Brain microvascular endothelial cell (primary cell): ENCODE results near the gene VIPAS39.
A peak's percentile ranks its signal among the peaks of the same experiment; 100 is the strongest.

Source experiments
- DNase-seq: peaks from one replicate; pipeline ENCODE4 v3.0.0-alpha.2; 2020
- H3K27ac ChIP-seq: fragments of 250-450 bp; sonication (Bioruptor Pico); 2 replicates; pipeline ENCODE4 v1.5.1; 2020; ENCODE audit warnings: mild to moderate bottlenecking, moderate library complexity
- H3K27me3 ChIP-seq: fragments of 250-450 bp; sonication (Bioruptor Pico); replicated peaks from 2 replicates; pipeline ENCODE4 v1.5.1; 2020; ENCODE audit warnings: mild to moderate bottlenecking
- H3K36me3 ChIP-seq: fragments of 250-450 bp; sonication (Bioruptor Pico); replicated peaks from 2 replicates; pipeline ENCODE4 v1.5.1; 2020; ENCODE audit warnings: mild to moderate bottlenecking
- H3K4me3 ChIP-seq: 2 replicates; pipeline ENCODE4 v1.5.1; 2011; ENCODE audit warnings: low read depth, mild to moderate bottlenecking, control low read depth, low read length, moderate library complexity
- in situ Hi-C: cut with HindIII; loops from 2 replicates; pipeline ENCODE4 v1.10.0; 2017; ENCODE audit warnings: low sequenced_read_pairs, low pct_ligation_motif_present
- TF ChIP-seq, protein P1 (sequence below): IDR thresholded peaks from 2 replicates; pipeline ENCODE4 v1.5.1; 2011; ENCODE audit warnings: low read depth, mild to moderate bottlenecking, moderate library complexity, low read length, control low read depth, inconsistent platforms; ENCODE audit errors: missing control alignments

VIPAS39 gene

DNA sequence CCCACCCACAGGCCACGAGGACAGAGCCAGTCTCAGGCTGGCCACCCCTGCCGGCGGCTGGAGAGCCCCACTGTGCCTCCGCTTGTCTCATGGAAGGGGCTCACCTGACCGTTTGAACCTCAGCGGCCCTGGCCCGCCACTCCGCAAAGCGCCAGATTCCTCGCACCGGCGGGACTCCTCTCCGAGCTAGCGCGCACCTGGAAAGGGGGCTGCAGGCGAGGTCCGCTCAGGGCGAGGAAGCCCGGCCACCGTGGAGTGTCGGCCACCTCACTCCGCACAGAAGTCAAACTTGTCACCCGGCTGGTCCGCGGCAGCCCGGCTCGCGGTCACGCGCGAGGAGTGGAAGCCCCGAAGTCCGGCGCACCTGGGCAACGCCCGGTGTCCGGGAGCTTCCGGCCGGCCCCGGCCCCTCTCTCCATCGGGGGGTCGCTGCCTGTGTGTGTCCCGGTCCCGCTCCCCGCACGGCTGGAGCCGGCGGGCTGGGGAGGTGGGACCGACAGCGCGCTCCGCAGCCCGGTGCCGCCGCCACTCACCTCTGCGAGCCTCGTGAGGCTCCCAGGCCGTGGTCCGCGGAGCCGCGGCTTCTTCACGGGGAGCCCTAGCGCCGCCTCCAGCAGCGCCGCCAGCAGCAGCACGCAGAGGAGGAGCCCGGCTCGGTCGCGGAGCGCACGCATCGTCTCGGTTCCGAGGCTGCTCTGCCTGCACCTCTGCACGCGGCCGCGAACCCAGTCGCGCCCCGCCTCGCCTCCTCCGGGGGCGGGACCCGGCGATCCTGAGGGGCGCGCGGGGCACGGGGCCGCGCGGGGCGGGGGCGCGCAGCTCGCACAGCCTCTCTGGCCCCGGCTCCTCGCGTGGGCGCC, 40.9 kb upstream of the VIPAS39 start, which contains the start of gene ISM2:
ISM2 (minus strand) TSS at position 697 of the 860 bp plus-strand sequence; CDS start at position 674, 23 bp downstream.
- Histone ChIP-seq H3K4me3 (peak within 1 kb of the TSS; percentile 42), H3K36me3 (no peaks in the 10 kb centered on the region), H3K27ac (no peak within 1 kb of the TSS), H3K27me3 (peaks cover 24% of the 10 kb centered on the region)
- in situ Hi-C loops, result no loop called here
- peak; percentile 2 for DNase-seq
- TF ChIP-seq, protein P1, sequence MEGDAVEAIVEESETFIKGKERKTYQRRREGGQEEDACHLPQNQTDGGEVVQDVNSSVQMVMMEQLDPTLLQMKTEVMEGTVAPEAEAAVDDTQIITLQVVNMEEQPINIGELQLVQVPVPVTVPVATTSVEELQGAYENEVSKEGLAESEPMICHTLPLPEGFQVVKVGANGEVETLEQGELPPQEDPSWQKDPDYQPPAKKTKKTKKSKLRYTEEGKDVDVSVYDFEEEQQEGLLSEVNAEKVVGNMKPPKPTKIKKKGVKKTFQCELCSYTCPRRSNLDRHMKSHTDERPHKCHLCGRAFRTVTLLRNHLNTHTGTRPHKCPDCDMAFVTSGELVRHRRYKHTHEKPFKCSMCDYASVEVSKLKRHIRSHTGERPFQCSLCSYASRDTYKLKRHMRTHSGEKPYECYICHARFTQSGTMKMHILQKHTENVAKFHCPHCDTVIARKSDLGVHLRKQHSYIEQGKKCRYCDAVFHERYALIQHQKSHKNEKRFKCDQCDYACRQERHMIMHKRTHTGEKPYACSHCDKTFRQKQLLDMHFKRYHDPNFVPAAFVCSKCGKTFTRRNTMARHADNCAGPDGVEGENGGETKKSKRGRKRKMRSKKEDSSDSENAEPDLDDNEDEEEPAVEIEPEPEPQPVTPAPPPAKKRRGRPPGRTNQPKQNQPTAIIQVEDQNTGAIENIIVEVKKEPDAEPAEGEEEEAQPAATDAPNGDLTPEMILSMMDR, result no peak

DNA sequence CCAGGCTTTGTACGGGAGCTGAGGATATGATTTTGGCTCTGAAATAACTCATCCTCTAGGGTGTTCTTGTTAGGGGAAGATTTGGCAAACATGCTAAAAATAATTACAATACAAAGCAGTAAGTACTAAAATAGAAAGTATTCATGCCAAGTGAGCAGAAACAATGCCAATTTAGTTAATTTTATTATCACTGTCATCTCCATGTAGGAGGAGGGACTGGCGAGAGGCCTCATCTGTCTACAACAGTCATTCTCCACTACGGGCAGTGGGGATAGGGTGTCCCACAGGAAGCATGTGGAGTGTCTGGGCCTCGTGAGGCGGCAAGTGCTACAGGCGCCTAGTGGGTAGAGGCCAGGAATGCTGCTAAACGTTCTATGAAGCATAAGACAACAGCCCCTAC, 37.9 kb upstream of the VIPAS39 start:
- peaks cover 24% of the 10 kb centered on the region for H3K27me3 ChIP-seq
- no peaks in the 10 kb centered on the region for H3K36me3 ChIP-seq
- TF ChIP-seq, protein P1, result no peak
- H3K27ac ChIP-seq, result no peak overlapping the region
- DNase-seq, result no peak
- no peak overlapping the region for H3K4me3 ChIP-seq
- in situ Hi-C loops, result no loop called here

DNA sequence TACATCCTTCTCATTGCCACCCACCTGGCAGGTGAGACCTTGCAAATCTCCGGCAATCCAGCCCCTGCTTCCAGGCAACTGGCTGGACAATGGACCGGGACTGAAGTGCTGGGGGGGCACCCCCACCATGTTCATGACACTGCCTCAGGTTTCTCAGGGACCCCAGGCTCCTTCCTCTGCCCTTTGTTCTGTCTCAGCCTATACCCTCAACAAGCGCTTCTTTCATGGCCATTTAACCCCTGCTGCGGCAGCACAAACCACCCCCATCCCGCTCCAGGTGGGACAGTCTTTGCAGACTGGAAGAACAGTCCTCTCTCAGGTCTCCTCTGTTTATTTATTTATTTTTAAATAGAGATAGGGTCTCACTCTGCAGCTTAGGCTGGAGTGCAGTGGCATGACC, 33.7 kb upstream of the VIPAS39 start:
- Histone ChIP-seq H3K27me3 (no peaks in the 10 kb centered on the region), H3K4me3 (no peak overlapping the region), H3K27ac (no peak overlapping the region), H3K36me3 (no peaks in the 10 kb centered on the region)
- in situ Hi-C loops, result no loop called here
- DNase-seq, result no peak
- TF ChIP-seq, protein P1, result no peak

DNA sequence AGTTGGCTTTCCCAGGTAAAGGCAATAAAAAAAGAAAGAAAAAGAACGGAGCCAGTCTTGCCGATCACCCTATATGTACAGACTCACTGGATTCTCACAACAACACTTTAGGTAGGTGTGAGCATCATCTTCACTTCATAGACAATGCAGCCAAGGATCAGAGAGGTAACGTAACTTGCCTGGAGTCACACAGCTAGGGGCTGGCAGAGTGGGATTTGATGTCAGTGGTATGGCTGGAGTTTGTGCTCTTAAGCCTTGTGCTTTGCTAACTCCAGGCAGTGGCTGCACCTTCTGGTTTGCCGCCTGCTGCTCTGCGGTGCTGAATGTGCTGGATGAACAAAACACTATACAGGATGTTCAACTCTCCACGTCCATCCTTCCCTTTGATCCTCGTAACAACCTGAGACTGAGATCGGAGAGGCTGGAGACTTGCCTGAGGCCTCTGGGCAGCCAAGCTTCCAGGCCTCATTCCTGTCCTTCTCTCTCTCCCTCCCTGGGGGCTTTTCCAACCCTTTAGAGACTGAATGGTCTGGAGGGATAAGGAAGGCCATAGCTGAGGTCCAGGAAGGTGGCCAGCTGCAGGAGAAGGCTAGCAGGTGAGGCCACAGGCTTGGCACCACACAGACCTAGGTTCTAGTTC, 33.1 kb upstream of the VIPAS39 start:
- in situ Hi-C loops, result no loop called here
- Histone ChIP-seq H3K27me3 (no peaks in the 10 kb centered on the region), H3K4me3 (no peak overlapping the region), H3K27ac (no peak overlapping the region), H3K36me3 (no peaks in the 10 kb centered on the region)
- TF ChIP-seq, protein P1, result no peak
- no peak for DNase-seq

DNA sequence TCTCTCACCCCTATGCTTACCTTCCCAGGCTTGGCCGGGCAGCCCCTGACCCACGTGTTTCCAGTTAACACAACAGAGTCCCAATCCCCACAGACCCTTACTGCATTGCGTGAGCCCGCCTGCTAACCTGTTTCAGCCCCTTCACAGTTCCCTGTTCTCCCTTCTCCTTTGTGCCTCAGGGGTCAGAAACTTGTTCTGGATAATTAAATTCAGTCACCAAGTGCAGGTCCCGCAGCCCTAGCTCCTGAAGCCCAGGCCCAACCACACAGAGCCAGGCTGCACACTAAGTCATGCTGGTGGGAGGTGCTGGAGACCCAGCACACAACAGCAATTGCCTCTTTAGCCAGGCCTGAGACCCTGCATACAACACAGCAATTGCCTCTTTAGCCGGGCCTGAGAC, 31.6 kb upstream of the VIPAS39 start:
- Histone ChIP-seq H3K4me3 (no peak overlapping the region), H3K27me3 (no peaks in the 10 kb centered on the region), H3K36me3 (no peaks in the 10 kb centered on the region), H3K27ac (no peak overlapping the region)
- TF ChIP-seq, protein P1, result no peak
- in situ Hi-C loops, result no loop called here
- DNase-seq, result no peak
